ENCODE data around the gene CTNNBIP1.

Gene CTNNBIP1

DNA sequence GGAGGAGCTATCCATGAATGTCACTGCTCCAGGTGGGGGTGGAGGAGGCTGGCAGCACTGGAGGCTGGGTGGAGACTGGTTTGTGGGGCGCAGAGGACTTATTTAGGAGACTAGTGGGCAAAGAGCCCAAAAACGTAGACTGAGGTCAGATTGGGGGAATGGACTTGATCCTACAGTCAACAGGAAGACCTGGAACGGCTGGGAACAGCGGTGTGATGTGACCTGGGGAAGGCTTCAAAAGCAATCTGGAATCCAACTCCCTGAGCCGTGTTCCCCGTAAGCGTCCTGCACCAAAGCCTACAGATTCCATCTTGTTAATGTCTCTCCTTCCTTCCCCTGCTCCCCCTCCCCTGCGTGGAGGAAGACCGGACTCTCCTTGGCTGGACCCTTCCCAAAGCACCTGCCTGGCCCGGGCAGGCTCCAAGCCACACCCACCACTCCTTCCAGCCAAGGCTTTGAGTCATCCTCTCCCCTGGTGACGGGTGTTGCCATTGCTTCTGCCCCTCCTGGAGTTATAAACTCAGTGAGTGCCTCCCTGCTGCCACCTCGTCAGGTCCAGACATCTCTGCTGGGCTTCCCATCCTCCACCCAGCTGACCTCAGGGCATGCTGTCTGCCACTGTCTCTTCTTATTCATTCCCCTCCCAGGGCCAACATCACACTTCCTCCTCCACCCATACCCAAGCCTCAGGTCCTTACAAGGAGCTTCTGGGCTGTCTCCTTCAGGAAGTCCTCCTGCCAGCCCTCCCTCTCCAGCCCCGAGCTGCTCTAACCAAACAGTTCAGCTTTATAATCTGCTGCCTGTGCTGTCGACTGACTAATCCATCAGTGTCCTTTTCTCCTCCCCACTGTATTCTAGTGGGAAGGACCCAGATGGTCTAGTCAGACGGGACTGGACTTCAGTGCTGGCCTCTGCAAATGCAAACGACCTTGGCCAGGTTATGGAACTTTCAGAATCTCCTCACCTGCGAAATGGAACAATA, 84.7 kb downstream of the CTNNBIP1 start:
- H3K9me3 ChIP-seq (ENCODE audit: insufficient read depth, low read length, severe bottlenecking), result no peaks in the 10 kb centered on the region
- H3K4me2 ChIP-seq (ENCODE audit: insufficient read depth, low read length), result no peak overlapping the region

GRCh38 chr1:9824702-9825089, 85.4 kb downstream of the CTNNBIP1 start:
- Histone ChIP-seq H3K36me3 (ENCODE audit: insufficient read depth, low read length) (peaks cover 12% of the 10 kb centered on the region), H2AFZ (ENCODE audit: low read depth, low read length) (peak overlapping the region; percentile 16; the same call in 1 of the 2 replicates), H3K79me2 (ENCODE audit: insufficient read depth, low read length) (peaks cover 37% of the 10 kb centered on the region), H3K4me1 (ENCODE audit: insufficient read depth, low read length) (peaks cover 43% of the 10 kb centered on the region), H3K9me3 (ENCODE audit: insufficient read depth, low read length, severe bottlenecking) (no peaks in the 10 kb centered on the region), H3K4me2 (ENCODE audit: insufficient read depth, low read length) (no peak overlapping the region), H4K20me1 (ENCODE audit: insufficient read depth, low read length) (peaks cover 26% of the 10 kb centered on the region), H3K4me3 (ENCODE audit: low read depth in 1 of 2, low read length in 2 of 2) (no peak overlapping the region), H3K27ac (ENCODE audit: low read length) (no peak overlapping the region), H3K27me3 (ENCODE audit: insufficient read depth, low read length, poor library complexity) (no peaks in the 10 kb centered on the region), H3K9ac (ENCODE audit: low read depth, low read length) (no peak overlapping the region)
- no peak for DNase-seq
- TF ChIP-seq CTCF (IDR thresholded peaks at IDR 0.05; ENCODE audit: borderline replicate concordance, extremely low read depth, low read length, poor library complexity, severe bottlenecking) (no peak), EZH2 (IDR thresholded peaks at IDR 0.05; ENCODE audit: borderline replicate concordance, low read depth, low read length, severe bottlenecking) (no peak)
- no peak for ATAC-seq (ENCODE audit: insufficient read depth, low read depth)

More for the DNA sequence above, 84.7 kb downstream of the CTNNBIP1 start:
- DNase-seq, result peak; percentile 18
- ATAC-seq (ENCODE audit: insufficient read depth, low read depth), result no peak
- H3K4me1 ChIP-seq (ENCODE audit: insufficient read depth, low read length), result peaks cover 38% of the 10 kb centered on the region
- H3K27ac ChIP-seq (ENCODE audit: low read length), result no peak overlapping the region
- H3K4me3 ChIP-seq (ENCODE audit: low read depth in 1 of 2, low read length in 2 of 2), result no peak overlapping the region
- H2AFZ ChIP-seq (ENCODE audit: low read depth, low read length), result peak overlapping the region; percentile 19; the same call in 1 of the 2 replicates
- peaks cover 30% of the 10 kb centered on the region for H3K79me2 ChIP-seq (ENCODE audit: insufficient read depth, low read length)
- H3K27me3 ChIP-seq (ENCODE audit: insufficient read depth, low read length, poor library complexity), result no peaks in the 10 kb centered on the region
- H3K36me3 ChIP-seq (ENCODE audit: insufficient read depth, low read length), result peaks cover 11% of the 10 kb centered on the region
- no peak overlapping the region for H3K9ac ChIP-seq (ENCODE audit: low read depth, low read length)
- peaks cover 23% of the 10 kb centered on the region for H4K20me1 ChIP-seq (ENCODE audit: insufficient read depth, low read length)
- no peak for TF ChIP-seq CTCF (IDR thresholded peaks at IDR 0.05; ENCODE audit: borderline replicate concordance, extremely low read depth, low read length, poor library complexity, severe bottlenecking)
- TF ChIP-seq EZH2 (IDR thresholded peaks at IDR 0.05; ENCODE audit: borderline replicate concordance, low read depth, low read length, severe bottlenecking), result no peak

DNA sequence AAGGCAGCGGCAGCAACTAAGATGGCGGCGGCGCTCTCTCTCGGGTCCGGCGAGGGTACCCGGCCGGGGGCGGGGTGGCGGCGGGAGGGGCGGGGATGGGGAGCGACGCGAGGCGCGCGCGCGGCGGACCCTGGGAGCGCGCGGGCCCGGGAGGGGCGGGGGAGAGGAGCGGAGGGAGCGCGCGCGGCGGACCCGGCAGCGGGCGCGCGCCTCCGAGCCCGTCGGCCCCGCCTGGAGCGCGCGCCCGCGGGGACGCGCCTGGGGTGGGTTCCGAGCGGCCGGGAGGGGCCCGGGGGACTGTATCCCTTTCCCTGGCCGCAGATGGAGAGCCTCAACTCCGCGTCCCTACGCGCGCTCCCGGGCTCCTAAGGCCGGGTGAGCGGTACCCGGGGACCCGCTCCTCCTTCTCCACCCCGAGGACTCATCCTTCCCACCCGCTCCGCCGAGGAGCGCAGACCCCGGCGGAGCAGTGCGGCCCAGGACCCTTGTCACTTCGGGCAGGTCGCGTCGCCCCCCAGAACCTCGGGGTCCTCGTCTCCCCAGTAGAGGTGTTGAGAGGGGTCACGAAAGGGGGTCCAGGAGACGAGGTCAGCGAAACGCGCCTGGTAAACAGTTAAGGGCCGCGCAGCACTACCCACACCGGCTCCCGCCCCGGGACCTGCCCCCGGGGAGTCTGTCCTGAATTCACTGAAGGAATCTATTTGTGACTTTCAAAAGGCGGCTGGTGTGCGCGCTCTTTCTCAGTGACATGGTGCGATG, 85.9 kb downstream of the CTNNBIP1 start, which contains the start of gene CLSTN1:
Gene CLSTN1, minus strand, starts transcription at position 23 of the 759 bp plus-strand sequence. CDS start 232 bp downstream, outside the sequence.
- Histone ChIP-seq H3K4me3 (ENCODE audit: low read depth in 1 of 2, low read length in 2 of 2) (peak within 1 kb of the TSS; percentile 98 to 100), H3K79me2 (ENCODE audit: insufficient read depth, low read length) (peaks cover 42% of the 10 kb centered on the region), H2AFZ (ENCODE audit: low read depth, low read length) (peak within 1 kb of the TSS; percentile 77), H3K4me2 (ENCODE audit: insufficient read depth, low read length) (peak within 1 kb of the TSS; percentile 76), H3K27me3 (ENCODE audit: insufficient read depth, low read length, poor library complexity) (no peaks in the 10 kb centered on the region), H3K27ac (ENCODE audit: low read length) (peak within 1 kb of the TSS; percentile 81), H3K36me3 (ENCODE audit: insufficient read depth, low read length) (peaks cover 12% of the 10 kb centered on the region), H3K9me3 (ENCODE audit: insufficient read depth, low read length, severe bottlenecking) (no peaks in the 10 kb centered on the region), H3K4me1 (ENCODE audit: insufficient read depth, low read length) (peaks cover 46% of the 10 kb centered on the region), H3K9ac (ENCODE audit: low read depth, low read length) (peak within 1 kb of the TSS; percentile 94), H4K20me1 (ENCODE audit: insufficient read depth, low read length) (peaks cover 26% of the 10 kb centered on the region)
- peak; percentile 92 for DNase-seq
- no peak for TF ChIP-seq EZH2 (IDR thresholded peaks at IDR 0.05; ENCODE audit: borderline replicate concordance, low read depth, low read length, severe bottlenecking)
- no peak for TF ChIP-seq CTCF (IDR thresholded peaks at IDR 0.05; ENCODE audit: borderline replicate concordance, extremely low read depth, low read length, poor library complexity, severe bottlenecking)
- peak; percentile 76 for ATAC-seq (ENCODE audit: insufficient read depth, low read depth)
